ENCODE data around the gene EGFR.

DNA sequence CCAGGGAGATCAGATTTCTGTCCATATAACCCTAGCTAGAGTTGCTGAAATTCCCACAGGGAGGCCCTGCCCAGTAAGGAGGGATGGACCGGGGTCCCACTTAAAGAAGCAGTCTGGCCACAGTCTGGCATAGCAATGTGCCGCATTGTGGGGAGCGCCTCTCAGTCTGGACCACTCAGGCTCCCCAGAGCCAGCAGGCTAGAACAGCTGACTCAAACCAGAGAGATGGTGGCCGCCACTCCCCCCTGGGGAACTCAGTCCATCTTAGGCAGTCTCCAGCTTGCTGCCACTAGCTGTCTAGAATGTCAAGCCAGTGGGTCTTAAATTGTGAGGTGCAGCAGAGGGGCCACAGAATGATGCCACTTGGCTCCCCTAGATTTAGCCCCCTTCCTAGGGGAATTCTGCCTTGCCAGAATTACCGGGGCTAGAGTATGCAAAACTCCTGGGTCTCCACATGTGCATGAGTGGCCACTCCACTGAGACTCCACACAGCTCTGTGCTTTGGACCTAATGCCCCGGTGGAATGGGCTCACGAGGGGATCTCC lies 213.0 kb downstream of the EGFR start:
- TF ChIP-seq, protein P1, sequence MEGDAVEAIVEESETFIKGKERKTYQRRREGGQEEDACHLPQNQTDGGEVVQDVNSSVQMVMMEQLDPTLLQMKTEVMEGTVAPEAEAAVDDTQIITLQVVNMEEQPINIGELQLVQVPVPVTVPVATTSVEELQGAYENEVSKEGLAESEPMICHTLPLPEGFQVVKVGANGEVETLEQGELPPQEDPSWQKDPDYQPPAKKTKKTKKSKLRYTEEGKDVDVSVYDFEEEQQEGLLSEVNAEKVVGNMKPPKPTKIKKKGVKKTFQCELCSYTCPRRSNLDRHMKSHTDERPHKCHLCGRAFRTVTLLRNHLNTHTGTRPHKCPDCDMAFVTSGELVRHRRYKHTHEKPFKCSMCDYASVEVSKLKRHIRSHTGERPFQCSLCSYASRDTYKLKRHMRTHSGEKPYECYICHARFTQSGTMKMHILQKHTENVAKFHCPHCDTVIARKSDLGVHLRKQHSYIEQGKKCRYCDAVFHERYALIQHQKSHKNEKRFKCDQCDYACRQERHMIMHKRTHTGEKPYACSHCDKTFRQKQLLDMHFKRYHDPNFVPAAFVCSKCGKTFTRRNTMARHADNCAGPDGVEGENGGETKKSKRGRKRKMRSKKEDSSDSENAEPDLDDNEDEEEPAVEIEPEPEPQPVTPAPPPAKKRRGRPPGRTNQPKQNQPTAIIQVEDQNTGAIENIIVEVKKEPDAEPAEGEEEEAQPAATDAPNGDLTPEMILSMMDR (conservative IDR thresholded peaks at IDR 0.05), result no peak
- TF ChIP-seq ZFX (IDR thresholded peaks at IDR 0.05), result no peak

Measured in C4-2B (cell line).